ENCODE data around the gene MATCAP1. TPM values are rescaled to one million over a fixed set of nuclear protein-coding genes. Genes with fewer than 3 reads are reported as not detected.

The MATCAP1 gene
- total and polyA plus RNA-seq, 2 of the 13 experiments (the other 11 are each of a cell fraction or from before 2014, with no cell fraction given): 11.2 to 24.5 TPM

DNA sequence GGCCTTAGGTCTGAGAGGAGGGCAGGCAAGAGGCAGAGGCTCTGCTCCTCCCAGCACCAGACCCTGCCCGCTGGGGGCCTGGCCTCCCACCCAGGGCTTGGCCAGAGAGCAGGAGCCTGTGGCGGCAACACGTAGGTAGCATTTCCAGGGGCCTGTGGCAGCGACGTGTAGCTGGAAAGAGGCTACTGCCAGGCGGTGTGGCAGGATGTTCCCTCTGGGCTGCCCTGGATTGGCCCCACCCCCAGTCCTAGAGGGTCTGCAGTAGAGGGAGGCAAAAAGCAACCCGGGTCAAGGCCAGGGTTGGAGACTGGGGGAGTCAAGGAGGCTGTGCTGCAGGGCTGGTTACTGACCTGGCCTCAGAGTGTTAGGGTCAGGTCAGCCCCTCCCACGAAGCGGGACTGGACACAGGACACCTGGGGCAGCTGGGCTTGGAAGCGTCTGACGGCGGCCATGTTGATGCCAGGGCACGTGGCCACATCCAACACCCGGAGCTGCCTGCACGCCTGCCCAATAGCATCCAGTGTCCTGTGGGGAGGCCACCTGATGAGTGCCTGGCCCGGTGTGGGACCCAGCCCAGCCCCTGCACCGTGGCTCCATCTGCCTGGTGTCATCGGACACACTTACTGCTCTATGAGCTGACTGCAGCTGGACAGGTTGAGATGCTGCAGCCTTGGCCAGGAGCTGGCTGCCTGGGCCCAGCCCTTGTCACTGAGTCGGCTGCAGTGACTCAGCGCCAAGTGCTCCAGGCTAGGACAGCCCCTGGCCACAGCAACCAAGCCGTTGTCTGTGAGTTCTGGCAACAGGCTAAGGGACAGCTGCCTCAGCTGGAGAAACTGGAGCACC is 23.7 kb upstream of the MATCAP1 start (continued):
- TF ChIP-seq, protein P1, sequence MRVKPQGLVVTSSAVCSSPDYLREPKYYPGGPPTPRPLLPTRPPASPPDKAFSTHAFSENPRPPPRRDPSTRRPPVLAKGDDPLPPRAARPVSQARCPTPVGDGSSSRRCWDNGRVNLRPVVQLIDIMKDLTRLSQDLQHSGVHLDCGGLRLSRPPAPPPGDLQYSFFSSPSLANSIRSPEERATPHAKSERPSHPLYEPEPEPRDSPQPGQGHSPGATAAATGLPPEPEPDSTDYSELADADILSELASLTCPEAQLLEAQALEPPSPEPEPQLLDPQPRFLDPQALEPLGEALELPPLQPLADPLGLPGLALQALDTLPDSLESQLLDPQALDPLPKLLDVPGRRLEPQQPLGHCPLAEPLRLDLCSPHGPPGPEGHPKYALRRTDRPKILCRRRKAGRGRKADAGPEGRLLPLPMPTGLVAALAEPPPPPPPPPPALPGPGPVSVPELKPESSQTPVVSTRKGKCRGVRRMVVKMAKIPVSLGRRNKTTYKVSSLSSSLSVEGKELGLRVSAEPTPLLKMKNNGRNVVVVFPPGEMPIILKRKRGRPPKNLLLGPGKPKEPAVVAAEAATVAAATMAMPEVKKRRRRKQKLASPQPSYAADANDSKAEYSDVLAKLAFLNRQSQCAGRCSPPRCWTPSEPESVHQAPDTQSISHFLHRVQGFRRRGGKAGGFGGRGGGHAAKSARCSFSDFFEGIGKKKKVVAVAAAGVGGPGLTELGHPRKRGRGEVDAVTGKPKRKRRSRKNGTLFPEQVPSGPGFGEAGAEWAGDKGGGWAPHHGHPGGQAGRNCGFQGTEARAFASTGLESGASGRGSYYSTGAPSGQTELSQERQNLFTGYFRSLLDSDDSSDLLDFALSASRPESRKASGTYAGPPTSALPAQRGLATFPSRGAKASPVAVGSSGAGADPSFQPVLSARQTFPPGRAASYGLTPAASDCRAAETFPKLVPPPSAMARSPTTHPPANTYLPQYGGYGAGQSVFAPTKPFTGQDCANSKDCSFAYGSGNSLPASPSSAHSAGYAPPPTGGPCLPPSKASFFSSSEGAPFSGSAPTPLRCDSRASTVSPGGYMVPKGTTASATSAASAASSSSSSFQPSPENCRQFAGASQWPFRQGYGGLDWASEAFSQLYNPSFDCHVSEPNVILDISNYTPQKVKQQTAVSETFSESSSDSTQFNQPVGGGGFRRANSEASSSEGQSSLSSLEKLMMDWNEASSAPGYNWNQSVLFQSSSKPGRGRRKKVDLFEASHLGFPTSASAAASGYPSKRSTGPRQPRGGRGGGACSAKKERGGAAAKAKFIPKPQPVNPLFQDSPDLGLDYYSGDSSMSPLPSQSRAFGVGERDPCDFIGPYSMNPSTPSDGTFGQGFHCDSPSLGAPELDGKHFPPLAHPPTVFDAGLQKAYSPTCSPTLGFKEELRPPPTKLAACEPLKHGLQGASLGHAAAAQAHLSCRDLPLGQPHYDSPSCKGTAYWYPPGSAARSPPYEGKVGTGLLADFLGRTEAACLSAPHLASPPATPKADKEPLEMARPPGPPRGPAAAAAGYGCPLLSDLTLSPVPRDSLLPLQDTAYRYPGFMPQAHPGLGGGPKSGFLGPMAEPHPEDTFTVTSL (CRISPR knock-in tag; IDR thresholded peaks at IDR 0.05; ENCODE audit: borderline replicate concordance): 0 out of 2 replicates have a peak, but pooled peaks have one; percentile 27
- peak in 1 of 2 experiments; percentile 49; a peak in 2 of 4 replicates for TF ChIP-seq POLR2A (IDR thresholded peaks at IDR 0.05; ENCODE audit: insufficient read depth in 1 of 2, low read depth in 2 of 2, low read length in 2 of 2)
- TF ChIP-seq MTA3 (CRISPR knock-in tag; IDR thresholded peaks at IDR 0.05): no peak
- TF ChIP-seq, protein P2, sequence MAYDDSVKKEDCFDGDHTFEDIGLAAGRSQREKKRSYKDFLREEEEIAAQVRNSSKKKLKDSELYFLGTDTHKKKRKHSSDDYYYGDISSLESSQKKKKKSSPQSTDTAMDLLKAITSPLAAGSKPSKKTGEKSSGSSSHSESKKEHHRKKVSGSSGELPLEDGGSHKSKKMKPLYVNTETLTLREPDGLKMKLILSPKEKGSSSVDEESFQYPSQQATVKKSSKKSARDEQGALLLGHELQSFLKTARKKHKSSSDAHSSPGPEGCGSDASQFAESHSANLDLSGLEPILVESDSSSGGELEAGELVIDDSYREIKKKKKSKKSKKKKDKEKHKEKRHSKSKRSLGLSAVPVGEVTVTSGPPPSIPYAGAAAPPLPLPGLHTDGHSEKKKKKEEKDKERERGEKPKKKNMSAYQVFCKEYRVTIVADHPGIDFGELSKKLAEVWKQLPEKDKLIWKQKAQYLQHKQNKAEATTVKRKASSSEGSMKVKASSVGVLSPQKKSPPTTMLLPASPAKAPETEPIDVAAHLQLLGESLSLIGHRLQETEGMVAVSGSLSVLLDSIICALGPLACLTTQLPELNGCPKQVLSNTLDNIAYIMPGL (CRISPR knock-in tag; IDR thresholded peaks at IDR 0.05; ENCODE audit: borderline replicate concordance in 1 of 2, low read depth in 1 of 2): no peak
- TF ChIP-seq AKAP8 (CRISPR knock-in tag; IDR thresholded peaks at IDR 0.05): peak; percentile 67; the same call in 1 of the 2 replicates
- no peak for TF ChIP-seq KAT2B (IDR thresholded peaks at IDR 0.05; ENCODE audit: borderline replicate concordance, low read depth, low read length)
- no peak; the same call in 1 of the 2 replicates for TF ChIP-seq ZNF225 (CRISPR knock-in tag; IDR thresholded peaks at IDR 0.05)
- peak; percentile 32; the same call in 1 of the 2 replicates for TF ChIP-seq GABPB1 (CRISPR knock-in tag; IDR thresholded peaks at IDR 0.05)
- no peak for TF ChIP-seq ZFYVE20 (CRISPR knock-in tag; IDR thresholded peaks at IDR 0.05; ENCODE audit: borderline replicate concordance, low read depth)
- 0 out of 2 replicates have a peak, but pooled peaks have one; percentile 12 for TF ChIP-seq HNRNPL (IDR thresholded peaks at IDR 0.05; ENCODE audit: low read depth, low read length)
- TF ChIP-seq SSRP1 (CRISPR knock-in tag; IDR thresholded peaks at IDR 0.05): 0 out of 2 replicates have a peak, but pooled peaks have one; percentile 6
- TF ChIP-seq ZNF75D (CRISPR knock-in tag; IDR thresholded peaks at IDR 0.05; ENCODE audit: borderline replicate concordance): no peak
- TF ChIP-seq ZNF782 (CRISPR knock-in tag; IDR thresholded peaks at IDR 0.05; ENCODE audit: borderline replicate concordance): 0 out of 2 replicates have a peak, but pooled peaks have one; percentile 23
- TF ChIP-seq, protein P3, sequence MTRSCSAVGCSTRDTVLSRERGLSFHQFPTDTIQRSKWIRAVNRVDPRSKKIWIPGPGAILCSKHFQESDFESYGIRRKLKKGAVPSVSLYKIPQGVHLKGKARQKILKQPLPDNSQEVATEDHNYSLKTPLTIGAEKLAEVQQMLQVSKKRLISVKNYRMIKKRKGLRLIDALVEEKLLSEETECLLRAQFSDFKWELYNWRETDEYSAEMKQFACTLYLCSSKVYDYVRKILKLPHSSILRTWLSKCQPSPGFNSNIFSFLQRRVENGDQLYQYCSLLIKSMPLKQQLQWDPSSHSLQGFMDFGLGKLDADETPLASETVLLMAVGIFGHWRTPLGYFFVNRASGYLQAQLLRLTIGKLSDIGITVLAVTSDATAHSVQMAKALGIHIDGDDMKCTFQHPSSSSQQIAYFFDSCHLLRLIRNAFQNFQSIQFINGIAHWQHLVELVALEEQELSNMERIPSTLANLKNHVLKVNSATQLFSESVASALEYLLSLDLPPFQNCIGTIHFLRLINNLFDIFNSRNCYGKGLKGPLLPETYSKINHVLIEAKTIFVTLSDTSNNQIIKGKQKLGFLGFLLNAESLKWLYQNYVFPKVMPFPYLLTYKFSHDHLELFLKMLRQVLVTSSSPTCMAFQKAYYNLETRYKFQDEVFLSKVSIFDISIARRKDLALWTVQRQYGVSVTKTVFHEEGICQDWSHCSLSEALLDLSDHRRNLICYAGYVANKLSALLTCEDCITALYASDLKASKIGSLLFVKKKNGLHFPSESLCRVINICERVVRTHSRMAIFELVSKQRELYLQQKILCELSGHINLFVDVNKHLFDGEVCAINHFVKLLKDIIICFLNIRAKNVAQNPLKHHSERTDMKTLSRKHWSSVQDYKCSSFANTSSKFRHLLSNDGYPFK (CRISPR knock-in tag; IDR thresholded peaks at IDR 0.05; ENCODE audit: borderline replicate concordance): no peak
- TF ChIP-seq ZNF44 (CRISPR knock-in tag; IDR thresholded peaks at IDR 0.05): no peak
- TF ChIP-seq TSC22D2 (CRISPR knock-in tag; IDR thresholded peaks at IDR 0.05; ENCODE audit: borderline replicate concordance): no peak
- TF ChIP-seq MED13 (CRISPR knock-in tag; IDR thresholded peaks at IDR 0.05): no peak

Data from HepG2 (cell line).